Skin of body (tissue), 2 donors: Measurements from ENCODE around the gene SPANXD. TPM values are rescaled to one million over a fixed set of nuclear protein-coding genes. Genes with fewer than 3 reads are reported as not detected.
"Not testable (repeated sequence)": the region's sequence is repeated elsewhere in the genome, so short reads cannot be mapped to it uniquely, and the experiment has no call there.

Experiments used
- DNase-seq: peaks from one replicate; lab custom pipeline; 2025; lab: John Stamatoyannopoulos, UW
- total RNA-seq: library from RNA; depleted of rRNA; stranded (reverse); fragments of >200 nt; gene quantifications from one replicate; pipeline ENCODE4 v1.2.3, GENCODE V29; 2014

Gene SPANXD
- total RNA-seq = not detected

- DNase-seq = not testable (repeated sequence)
Observed at GRCh38 chrX:141698639-141699038, at the start of gene SPANXD. TSS of gene SPANXD (minus strand) at chrX:141698739. CDS start at chrX:141698405, 334 bp downstream.

GRCh38 chrX:141742666-141743065 is 44.1 kb upstream of the SPANXD start:
- no peak for DNase-seq

GRCh38 chrX:141736656-141737055 is 38.1 kb upstream of the SPANXD start:
- no peak for DNase-seq

- DNase-seq = no peak
Observed at GRCh38 chrX:141733371-141733770, 34.8 kb upstream of the SPANXD start.

- no peak for DNase-seq
Observed at GRCh38 chrX:141732031-141732430, 33.5 kb upstream of the SPANXD start.

GRCh38 chrX:141724186-141724585 is 25.6 kb upstream of the SPANXD start:
- DNase-seq = no peak

- no peak for DNase-seq
Observed at GRCh38 chrX:141714680-141715079, 16.1 kb upstream of the SPANXD start.

- no peak for DNase-seq
Observed at GRCh38 chrX:141701072-141701471, 2.5 kb upstream of the SPANXD start.

- DNase-seq = no peak
Observed at GRCh38 chrX:141673946-141674345, 24.6 kb downstream of the SPANXD start.

GRCh38 chrX:141669689-141670088 is 28.9 kb downstream of the SPANXD start:
- DNase-seq = no peak

GRCh38 chrX:141668371-141668770 is 30.2 kb downstream of the SPANXD start:
- DNase-seq = no peak

GRCh38 chrX:141662781-141663180 is 35.8 kb downstream of the SPANXD start:
- DNase-seq = no peak

- no peak for DNase-seq
Observed at GRCh38 chrX:141652286-141652685, 46.3 kb downstream of the SPANXD start.

Other genes with a start within 250 kb of the SPANXD start
- gene SPANXA1, start 114.0 kb downstream of the SPANXD start, total RNA-seq = not detected
- gene SPANXA2, start 109.0 kb downstream of the SPANXD start, total RNA-seq = not detected
- not detected for gene MAGEC3, start 139.6 kb upstream of the SPANXD start, total RNA-seq
- gene MAGEC1, start 205.2 kb upstream of the SPANXD start, total RNA-seq = not detected